IPS-18a (cell line): ENCODE results near the gene RAB35.

Source experiments
- H3K27ac ChIP-seq: one replicate; pipeline ENCODE4 v1.5.1; 2013; ENCODE audit warnings: low read length
- H3K27me3 ChIP-seq: one replicate; pipeline ENCODE4 v1.6.1; 2013; ENCODE audit warnings: mild to moderate bottlenecking, low read length; ENCODE audit not compliant: control insufficient read depth, insufficient read depth
- H3K36me3 ChIP-seq: one replicate; pipeline ENCODE4 v1.6.1; 2013; ENCODE audit warnings: low read depth, low read length; ENCODE audit not compliant: control insufficient read depth
- H3K4me1 ChIP-seq: one replicate; pipeline ENCODE4 v1.6.1; 2013; ENCODE audit warnings: low read depth, low read length; ENCODE audit not compliant: control insufficient read depth
- H3K4me3 ChIP-seq: one replicate; pipeline ENCODE4 v1.5.1; 2013; ENCODE audit warnings: low read length
- H3K9ac ChIP-seq: one replicate; pipeline ENCODE4 v1.6.1; 2013; ENCODE audit warnings: mild to moderate bottlenecking, low read length, moderate library complexity
- H3K9me3 ChIP-seq: one replicate; pipeline ENCODE4 v1.6.1; 2013; ENCODE audit warnings: low read depth, low read length; ENCODE audit not compliant: control insufficient read depth

Gene RAB35

DNA sequence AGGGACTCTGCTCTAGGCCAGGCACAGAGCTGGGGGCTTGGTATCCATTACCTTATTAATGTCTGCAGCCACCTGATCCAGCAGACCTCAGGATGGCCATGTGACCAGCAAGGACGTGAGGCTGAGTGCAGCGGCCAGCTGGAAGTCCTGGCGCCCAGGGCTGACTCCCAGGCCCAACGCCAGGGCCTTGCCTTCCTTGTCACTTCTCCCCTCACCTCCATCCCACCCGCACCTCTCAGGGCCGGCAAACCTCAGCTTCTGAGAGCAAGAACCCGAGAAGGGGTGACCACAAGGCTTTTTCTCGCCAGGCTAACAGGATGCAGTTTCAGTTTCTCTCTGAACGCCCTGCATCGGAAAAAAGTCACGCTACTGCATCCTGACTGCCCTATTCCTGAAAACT is 15.4 kb downstream of the RAB35 start:
- Histone ChIP-seq H3K9ac (no peak overlapping the region), H3K36me3 (peaks cover 20% of the 10 kb centered on the region), H3K4me3 (no peak overlapping the region), H3K27me3 (no peaks in the 10 kb centered on the region), H3K4me1 (peaks cover 10% of the 10 kb centered on the region), H3K27ac (no peak overlapping the region), H3K9me3 (no peaks in the 10 kb centered on the region)

DNA sequence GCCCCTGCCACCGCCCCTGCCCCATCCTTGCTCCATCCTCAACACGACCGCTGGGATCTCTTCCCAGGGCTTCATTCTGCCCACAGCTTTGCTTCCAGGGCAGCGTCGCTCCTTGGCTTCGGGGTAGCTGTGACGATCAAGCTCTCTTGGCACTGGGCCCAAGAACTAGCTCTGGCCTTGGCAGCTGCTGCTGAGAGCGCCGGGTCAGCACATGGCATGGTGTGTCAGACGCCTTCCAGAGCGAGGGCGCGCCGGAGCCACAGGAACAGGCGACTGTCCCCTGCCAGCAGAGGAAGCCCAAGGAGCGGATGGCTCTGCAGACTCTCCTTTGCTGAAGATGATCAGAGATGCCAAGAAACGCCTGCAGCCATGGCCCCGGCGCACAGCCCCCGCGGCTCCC is 15.9 kb downstream of the RAB35 start:
- Histone ChIP-seq H3K27me3 (no peaks in the 10 kb centered on the region), H3K27ac (no peak overlapping the region), H3K4me1 (peaks cover 5% of the 10 kb centered on the region), H3K9me3 (no peaks in the 10 kb centered on the region), H3K9ac (no peak overlapping the region), H3K36me3 (peaks cover 20% of the 10 kb centered on the region), H3K4me3 (no peak overlapping the region)

DNA sequence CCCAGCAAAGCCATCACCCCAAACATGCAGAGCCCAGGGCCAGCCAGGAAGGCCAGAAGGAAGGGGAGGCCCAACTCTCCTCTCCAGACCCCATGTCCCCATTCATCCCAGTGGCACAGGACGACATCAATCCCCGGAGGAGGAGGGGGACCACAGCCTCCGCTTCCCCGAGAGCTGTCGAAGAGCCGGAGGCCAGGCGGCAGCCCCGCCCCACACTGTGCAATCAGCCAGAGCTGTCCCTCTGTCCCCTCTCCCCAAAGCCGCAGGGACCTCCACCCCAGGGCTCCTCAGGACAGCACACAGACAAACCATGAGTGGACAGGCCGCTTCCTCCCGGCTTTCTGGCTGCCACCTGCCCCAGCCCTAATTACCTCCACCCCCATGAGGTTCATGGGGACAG is 16.8 kb downstream of the RAB35 start:
- Histone ChIP-seq H3K4me1 (peaks cover 2% of the 10 kb centered on the region), H3K27me3 (no peaks in the 10 kb centered on the region), H3K36me3 (peaks cover 20% of the 10 kb centered on the region), H3K4me3 (no peak overlapping the region), H3K9me3 (no peaks in the 10 kb centered on the region), H3K9ac (no peak overlapping the region), H3K27ac (no peak overlapping the region)

DNA sequence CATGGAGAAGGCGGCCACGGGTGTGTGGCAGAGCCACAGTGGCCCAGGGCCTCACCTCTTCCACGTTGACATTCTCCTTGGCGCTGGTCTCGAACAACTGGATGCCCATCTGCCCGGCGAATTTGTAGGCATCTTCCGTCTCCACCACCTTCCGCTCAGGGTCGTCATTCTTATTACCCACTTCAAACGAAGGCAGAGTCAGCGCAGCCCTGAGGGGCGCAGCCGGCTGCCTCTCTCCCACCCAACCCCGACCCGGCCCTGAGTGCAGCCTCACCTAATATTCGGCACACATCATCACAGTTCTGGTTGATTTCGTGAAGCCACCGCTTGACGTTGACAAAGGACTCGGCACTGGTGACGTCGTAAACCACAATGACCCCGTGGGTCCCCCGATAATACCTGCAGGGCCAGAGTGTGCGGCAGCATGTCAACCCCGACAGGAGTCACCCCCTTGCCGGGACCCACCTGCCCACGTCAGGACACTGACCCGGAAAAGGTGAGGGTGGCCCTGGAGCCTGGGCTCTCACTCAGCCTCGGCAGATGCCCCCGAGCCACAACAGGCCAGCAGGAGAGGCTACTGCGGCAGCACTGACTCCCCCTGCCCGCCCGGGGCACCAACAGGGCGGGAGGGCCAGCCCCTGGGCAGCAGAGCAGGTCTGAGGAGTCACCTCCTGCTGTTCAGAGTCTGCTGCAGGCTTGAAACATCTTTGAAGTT is 17.6 kb downstream of the RAB35 start:
- Histone ChIP-seq H3K4me1 (peaks cover 7% of the 10 kb centered on the region), H3K9me3 (no peaks in the 10 kb centered on the region), H3K36me3 (peaks cover 19% of the 10 kb centered on the region), H3K4me3 (no peak overlapping the region), H3K27me3 (no peaks in the 10 kb centered on the region), H3K27ac (no peak overlapping the region), H3K9ac (no peak overlapping the region)

DNA sequence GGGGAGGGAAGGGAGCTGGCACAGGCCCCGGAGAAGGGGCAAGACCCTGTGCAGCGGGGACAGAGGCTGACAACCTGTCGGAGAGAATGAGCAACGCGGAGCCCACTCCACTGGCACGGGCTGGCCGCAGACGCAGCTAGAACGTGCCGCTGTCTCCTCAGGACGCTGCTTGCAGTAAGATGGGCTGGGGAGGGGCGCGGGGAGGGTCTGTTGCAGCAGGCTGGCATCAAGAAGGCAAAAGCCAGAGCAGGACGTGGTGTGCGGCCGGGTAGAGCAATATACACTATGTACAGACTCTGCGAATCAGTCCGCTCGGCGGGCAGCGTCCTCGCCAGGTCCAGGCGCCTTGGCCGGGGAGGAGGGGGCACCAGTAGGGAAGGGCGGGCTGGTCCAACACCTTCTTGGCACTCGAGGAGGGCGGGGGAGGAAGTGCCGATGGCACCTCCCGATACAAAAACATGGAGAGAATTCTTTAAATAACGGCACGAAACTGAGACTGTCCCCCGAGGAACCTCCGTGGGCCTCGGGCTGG is 19.8 kb downstream of the RAB35 start:
- Histone ChIP-seq H3K4me3 (no peak overlapping the region), H3K27me3 (no peaks in the 10 kb centered on the region), H3K9ac (no peak overlapping the region), H3K27ac (no peak overlapping the region), H3K4me1 (peaks cover 21% of the 10 kb centered on the region), H3K9me3 (no peaks in the 10 kb centered on the region), H3K36me3 (peaks cover 11% of the 10 kb centered on the region)

DNA sequence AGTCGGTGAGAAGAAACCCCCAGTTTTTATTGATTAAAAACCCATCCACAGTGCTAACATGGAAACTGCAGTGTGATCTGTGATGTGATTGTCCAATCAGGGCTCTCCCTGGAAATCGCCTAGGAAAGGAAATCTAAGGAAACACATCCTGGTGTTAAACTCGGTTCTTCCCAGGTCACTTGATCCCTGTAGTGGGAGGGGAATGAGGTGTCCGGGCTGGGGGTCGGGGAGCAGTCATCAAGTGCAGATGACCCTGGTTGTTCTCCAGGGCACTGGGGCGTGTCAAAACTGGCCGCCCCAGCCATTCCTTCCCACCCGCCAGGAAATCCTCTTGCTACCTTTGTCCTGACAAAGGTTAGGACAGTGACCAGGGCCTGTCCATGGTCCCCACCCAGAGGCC is 20.8 kb downstream of the RAB35 start:
- H3K9ac ChIP-seq: no peak overlapping the region

DNA sequence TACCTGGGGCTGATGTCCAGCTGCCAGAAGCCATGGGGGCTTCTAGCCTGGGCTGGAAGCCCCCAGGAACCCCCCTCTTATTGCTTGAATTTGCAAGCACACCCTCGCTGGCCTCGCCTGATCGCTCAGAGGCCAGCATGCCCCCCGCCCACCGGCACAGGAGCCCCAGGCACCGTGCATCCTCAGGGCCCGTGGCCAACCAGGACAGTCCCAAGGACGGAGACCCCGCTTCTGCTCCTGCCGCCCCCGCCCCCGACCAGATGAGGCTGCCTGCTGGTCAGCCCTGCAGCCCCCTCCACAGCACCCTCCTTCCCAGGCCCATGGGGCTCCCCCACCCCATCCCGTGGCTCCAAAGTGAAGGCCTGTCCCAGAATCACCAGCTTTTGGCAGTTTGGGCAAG is 21.2 kb downstream of the RAB35 start:
- Histone ChIP-seq H3K9ac (no peak overlapping the region), H3K27ac (no peak overlapping the region), H3K9me3 (no peaks in the 10 kb centered on the region), H3K4me1 (peaks cover 21% of the 10 kb centered on the region), H3K36me3 (peaks cover 11% of the 10 kb centered on the region), H3K27me3 (no peaks in the 10 kb centered on the region), H3K4me3 (no peak overlapping the region)

More for the DNA sequence above, 20.8 kb downstream of the RAB35 start:
- Histone ChIP-seq H3K4me1 (peaks cover 21% of the 10 kb centered on the region), H3K27me3 (no peaks in the 10 kb centered on the region), H3K4me3 (no peak overlapping the region), H3K27ac (no peak overlapping the region), H3K9me3 (no peaks in the 10 kb centered on the region), H3K36me3 (peaks cover 11% of the 10 kb centered on the region)

DNA sequence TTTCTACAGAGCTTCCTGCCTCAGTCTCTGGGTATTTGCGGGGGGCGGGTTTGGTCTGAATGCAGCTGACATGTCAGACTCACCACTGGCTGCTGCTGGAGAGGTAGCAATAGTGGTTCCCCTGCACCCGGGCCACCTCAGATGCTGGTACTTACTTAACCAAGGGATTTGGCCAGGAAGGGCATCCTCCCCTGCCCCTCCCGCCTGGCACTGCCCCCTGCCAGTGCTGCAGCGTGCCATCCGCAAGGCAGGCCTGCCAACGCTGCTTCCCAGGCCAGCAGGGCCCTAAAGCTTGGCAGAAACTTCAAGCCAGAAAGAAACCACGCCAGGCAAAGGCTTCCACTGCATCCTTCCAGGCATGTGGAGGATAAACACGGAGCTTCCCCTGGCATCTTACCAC is 22.1 kb downstream of the RAB35 start:
- Histone ChIP-seq H3K9ac (no peak overlapping the region), H3K36me3 (peaks cover 11% of the 10 kb centered on the region), H3K27me3 (no peaks in the 10 kb centered on the region), H3K4me3 (no peak overlapping the region), H3K9me3 (no peaks in the 10 kb centered on the region), H3K4me1 (peaks cover 21% of the 10 kb centered on the region), H3K27ac (no peak overlapping the region)

DNA sequence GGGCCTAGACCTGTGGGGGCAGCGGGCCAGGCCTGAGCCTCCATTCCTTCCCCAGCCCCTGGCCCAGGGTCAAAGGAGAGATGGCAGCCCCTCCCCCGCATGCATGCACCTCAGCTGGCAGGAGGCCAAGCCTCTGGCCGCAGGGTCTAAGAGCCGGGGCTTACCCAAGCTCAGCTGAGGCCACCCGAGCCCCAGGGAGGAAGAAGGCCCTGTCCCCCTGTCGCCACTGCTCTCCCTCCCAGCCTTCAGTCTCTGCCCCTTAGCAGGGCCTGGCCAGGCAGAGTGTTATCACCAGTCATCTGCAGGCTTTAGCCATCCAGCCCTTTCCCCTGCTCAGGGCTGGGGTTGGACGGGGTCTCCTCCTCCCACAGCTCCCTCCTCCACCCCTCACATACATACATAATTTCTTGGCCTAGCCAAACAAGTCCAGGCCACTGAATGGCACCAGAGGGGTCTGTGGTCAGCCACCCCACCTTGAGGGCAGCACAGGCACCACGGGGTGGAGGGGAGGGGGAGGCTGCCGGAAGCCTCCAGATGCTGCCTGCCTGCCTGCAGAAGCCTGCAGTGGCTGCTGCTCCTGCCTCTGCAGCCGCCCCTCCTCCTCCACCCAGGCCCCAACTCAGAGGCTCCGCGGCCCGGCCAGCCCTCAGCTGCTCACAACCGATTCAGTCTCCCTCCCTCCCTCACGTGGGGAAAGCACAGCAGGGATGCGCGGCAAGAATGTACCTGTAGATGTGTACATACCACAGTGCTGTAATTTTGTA is 22.8 kb downstream of the RAB35 start:
- Histone ChIP-seq H3K36me3 (peaks cover 11% of the 10 kb centered on the region), H3K27me3 (no peaks in the 10 kb centered on the region), H3K27ac (peak overlapping the region; percentile 83), H3K4me1 (peaks cover 21% of the 10 kb centered on the region), H3K9me3 (no peaks in the 10 kb centered on the region), H3K9ac (peak overlapping the region; percentile 0), H3K4me3 (no peak overlapping the region)

DNA sequence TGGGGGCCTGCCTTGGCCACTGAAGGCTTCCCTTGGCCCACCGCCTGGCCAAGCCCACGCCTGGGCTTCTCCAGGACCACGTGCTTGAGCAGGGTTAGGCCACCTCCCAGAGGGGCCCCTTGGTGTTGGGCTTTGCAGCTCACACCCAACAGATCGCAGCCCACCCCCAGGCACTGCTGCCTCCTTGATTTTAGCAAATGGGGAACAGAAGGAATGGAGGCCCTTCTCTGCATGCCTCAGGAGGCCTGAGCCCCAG is 23.3 kb downstream of the RAB35 start:
- Histone ChIP-seq H3K9me3 (no peaks in the 10 kb centered on the region), H3K27ac (no peak overlapping the region), H3K27me3 (no peaks in the 10 kb centered on the region), H3K4me1 (peaks cover 21% of the 10 kb centered on the region), H3K9ac (peak overlapping the region; percentile 0), H3K4me3 (no peak overlapping the region), H3K36me3 (peaks cover 5% of the 10 kb centered on the region)

DNA sequence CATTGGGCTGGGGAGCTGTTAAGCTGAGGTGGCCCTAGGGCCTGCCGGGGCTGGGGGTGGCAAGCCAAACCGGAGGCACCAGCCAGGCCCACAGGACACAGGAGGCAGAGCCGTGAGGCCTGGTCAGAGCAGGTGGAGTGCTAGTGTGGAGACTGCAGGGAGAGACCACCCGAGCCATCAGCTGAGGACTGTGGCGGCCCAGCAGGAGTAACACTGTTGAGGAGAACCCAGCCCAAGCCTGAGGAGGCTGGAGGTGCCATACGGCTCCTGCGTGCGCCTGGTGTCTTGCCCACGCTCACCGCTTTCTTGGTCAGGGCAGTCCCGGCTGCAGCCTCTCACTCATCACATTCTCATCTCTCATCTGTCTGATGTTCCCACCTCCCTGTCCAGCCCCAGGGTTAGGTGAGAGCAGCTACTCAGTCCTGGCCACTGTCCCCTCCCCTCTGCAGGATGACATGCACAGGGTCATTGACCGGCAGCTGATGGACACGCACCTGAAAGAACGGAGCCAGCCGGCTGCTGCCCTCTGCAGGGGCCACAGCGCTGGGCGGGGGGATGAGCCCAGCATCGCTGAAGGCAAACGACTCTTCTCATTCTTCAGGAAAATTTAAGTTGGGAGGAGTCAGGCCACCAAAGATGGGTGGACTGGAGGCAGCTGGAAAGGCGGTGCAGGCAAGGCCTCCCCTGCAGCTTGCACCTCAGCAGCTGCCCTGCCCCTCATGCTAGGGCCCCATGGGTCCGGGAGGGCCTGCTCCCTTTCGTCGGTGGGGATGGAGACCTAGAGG is 23.8 kb downstream of the RAB35 start:
- Histone ChIP-seq H3K27me3 (no peaks in the 10 kb centered on the region), H3K9ac (no peak overlapping the region), H3K4me3 (no peak overlapping the region), H3K4me1 (peaks cover 22% of the 10 kb centered on the region), H3K9me3 (no peaks in the 10 kb centered on the region), H3K27ac (no peak overlapping the region), H3K36me3 (peaks cover 4% of the 10 kb centered on the region)
